Caco-2 (cell line): ENCODE measurements around the gene BBX. TPM values are rescaled to one million over a fixed set of nuclear protein-coding genes. Genes with fewer than 3 reads are reported as not detected.
A peak's percentile ranks its signal among the peaks of the same experiment; 100 is the strongest.
"Not testable (repeated sequence)": the region's sequence is repeated elsewhere in the genome, so short reads cannot be mapped to it uniquely, and the experiment has no call there.

Experiments
- BruUV-seq: library from RNA; stranded (reverse); fragments of 400-500 nt; replicated peaks from 2 replicates; lab custom pipeline; 2021; lab: Mats Ljungman, UMichigan
- CTCF ChIA-PET: fragments of 300-600 bp; sonication (Branson Sonifier 250); formaldehyde crosslinking; loops from one replicate; lab custom pipeline; 2022; ENCODE audit warnings: antibody characterized with exemption; lab: Charles Lee
- POLR2A ChIA-PET: fragments of 300-600 bp; sonication (Branson Sonifier 250); formaldehyde crosslinking; loops from one replicate; lab custom pipeline; 2022; ENCODE audit warnings: antibody characterized with exemption; lab: Charles Lee
- DNase-seq, 2 experiments: peaks; one replicate each; pipeline versions ENCODE4 v3.0.0 to v3.0.0-alpha.2; 2020 to 2022
- H3K27me3 ChIP-seq: replicated peaks from 2 replicates; pipeline ENCODE4 v1.6.0; 2011; ENCODE audit warnings: low read length; ENCODE audit not compliant: control insufficient read depth, insufficient read depth
- H3K36me3 ChIP-seq: 2 replicates; pipeline ENCODE4 v1.5.1; 2011; ENCODE audit warnings: low read length; ENCODE audit not compliant: control insufficient read depth, insufficient read depth
- H3K4me1 ChIP-seq: fragments of 250-450 bp; sonication (Bioruptor Pico); 2 replicates; pipeline ENCODE4 v1.5.1; 2020; ENCODE audit warnings: mild to moderate bottlenecking
- H3K4me3 ChIP-seq: 2 replicates; pipeline ENCODE4 v1.5.1; 2011; ENCODE audit warnings: low read depth, mild to moderate bottlenecking, control low read depth, low read length
- H3K9me3 ChIP-seq: fragments of 250-450 bp; sonication (Bioruptor Pico); 2 replicates; pipeline ENCODE4 v1.5.1; 2020; ENCODE audit warnings: mild to moderate bottlenecking, moderate library complexity
- H3K27ac Mint-ChIP-seq: one replicate; pipeline ENCODE4 v1.8.0; 2022; ENCODE audit warnings: mixed read lengths; ENCODE audit not compliant: unreplicated experiment
- H3K27me3 Mint-ChIP-seq: one replicate; pipeline ENCODE4 v1.8.0; 2022; ENCODE audit warnings: mixed read lengths; ENCODE audit not compliant: insufficient read depth, unreplicated experiment
- H3K36me3 Mint-ChIP-seq: one replicate; pipeline ENCODE4 v1.8.0; 2022; ENCODE audit warnings: mild to moderate bottlenecking, mixed read lengths; ENCODE audit not compliant: insufficient read depth, unreplicated experiment
- H3K4me1 Mint-ChIP-seq: one replicate; pipeline ENCODE4 v1.8.0; 2022; ENCODE audit warnings: low read depth, mixed read lengths; ENCODE audit not compliant: unreplicated experiment
- H3K4me3 Mint-ChIP-seq: one replicate; pipeline ENCODE4 v1.8.0; 2022; ENCODE audit warnings: mild to moderate bottlenecking, moderate library complexity, mixed read lengths; ENCODE audit not compliant: unreplicated experiment
- H3K9me3 Mint-ChIP-seq: one replicate; pipeline ENCODE4 v1.8.0; 2022; ENCODE audit warnings: mixed read lengths; ENCODE audit not compliant: unreplicated experiment
- intact Hi-C: fragments of 100-400 bp; cut with micrococcal nuclease; formaldehyde crosslinking; loops from one replicate; pipeline ENCODE4 v1.10.0; 2022; ENCODE audit not compliant: unreplicated experiment
- total RNA-seq: library from RNA; stranded (reverse); gene quantifications from 2 replicates; pipeline ENCODE4 v1.2.3, GENCODE V29; 2022
- TF ChIP-seq, protein P1 (sequence below), 2 experiments: fragments of 200-600 bp in 1 of 2; IDR thresholded peaks; 1 replicate in 1 of 2; 2 replicates in 1 of 2; pipeline versions ENCODE4 v1.5.1 to v1.8.0; 2011 to 2022; ENCODE audit warnings: antibody characterized with exemption in 1 of 2, control low read depth in 1 of 2, inconsistent platforms in 1 of 2, low read depth in 1 of 2, low read length in 1 of 2, mild to moderate bottlenecking in 1 of 2, moderate library complexity in 1 of 2; ENCODE audit not compliant: insufficient read depth in 1 of 2, severe bottlenecking in 1 of 2, unreplicated experiment in 1 of 2

The BBX gene
- total RNA-seq, 1 experiment from 2014 or later: 2.6 TPM

- H3K27ac Mint-ChIP-seq, intact Hi-C loops, H3K27me3 ChIP-seq, H3K36me3 ChIP-seq, POLR2A ChIA-PET, H3K4me3 Mint-ChIP-seq, H3K4me3 ChIP-seq, H3K36me3 Mint-ChIP-seq, H3K4me1 ChIP-seq, H3K4me1 Mint-ChIP-seq, BruUV-seq, DNase-seq, CTCF ChIA-PET, H3K9me3 Mint-ChIP-seq, H3K9me3 ChIP-seq: not testable (repeated sequence)
- H3K27me3 Mint-ChIP-seq: peaks cover 24% of the 10 kb centered on the region
Measured at GRCh38 chr3:107571492-107571891, 48.7 kb downstream of the BBX start.

GRCh38 chr3:107574650-107575049 lies 51.9 kb downstream of the BBX start:
- Mint-ChIP-seq H3K9me3 (no peaks in the 10 kb centered on the region), H3K27ac (no peak overlapping the region), H3K4me3 (no peak overlapping the region), H3K36me3 (no peaks in the 10 kb centered on the region), H3K27me3 (peaks cover 15% of the 10 kb centered on the region), H3K4me1 (no peaks in the 10 kb centered on the region)
- Histone ChIP-seq H3K9me3 (no peaks in the 10 kb centered on the region), H3K4me1 (no peaks in the 10 kb centered on the region), H3K27me3 (no peaks in the 10 kb centered on the region; the same call in 1 of the 2 replicates), H3K36me3 (no peaks in the 10 kb centered on the region), H3K4me3 (no peak overlapping the region)
- intact Hi-C loops: loop anchor here (1.0 to 2.0 kb wide), 4 partner anchors 48 to 353 kb away; no protein-coding TSS in a partner anchor
- ChIA-PET POLR2A (no interaction called here), CTCF (no interaction called here)
- BruUV-seq: no TSS peak
- DNase-seq: peak in 1 of 2 experiments; percentile 21
- TF ChIP-seq, protein P1, sequence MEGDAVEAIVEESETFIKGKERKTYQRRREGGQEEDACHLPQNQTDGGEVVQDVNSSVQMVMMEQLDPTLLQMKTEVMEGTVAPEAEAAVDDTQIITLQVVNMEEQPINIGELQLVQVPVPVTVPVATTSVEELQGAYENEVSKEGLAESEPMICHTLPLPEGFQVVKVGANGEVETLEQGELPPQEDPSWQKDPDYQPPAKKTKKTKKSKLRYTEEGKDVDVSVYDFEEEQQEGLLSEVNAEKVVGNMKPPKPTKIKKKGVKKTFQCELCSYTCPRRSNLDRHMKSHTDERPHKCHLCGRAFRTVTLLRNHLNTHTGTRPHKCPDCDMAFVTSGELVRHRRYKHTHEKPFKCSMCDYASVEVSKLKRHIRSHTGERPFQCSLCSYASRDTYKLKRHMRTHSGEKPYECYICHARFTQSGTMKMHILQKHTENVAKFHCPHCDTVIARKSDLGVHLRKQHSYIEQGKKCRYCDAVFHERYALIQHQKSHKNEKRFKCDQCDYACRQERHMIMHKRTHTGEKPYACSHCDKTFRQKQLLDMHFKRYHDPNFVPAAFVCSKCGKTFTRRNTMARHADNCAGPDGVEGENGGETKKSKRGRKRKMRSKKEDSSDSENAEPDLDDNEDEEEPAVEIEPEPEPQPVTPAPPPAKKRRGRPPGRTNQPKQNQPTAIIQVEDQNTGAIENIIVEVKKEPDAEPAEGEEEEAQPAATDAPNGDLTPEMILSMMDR (IDR thresholded peaks at IDR 0.05; ENCODE audit: insufficient read depth in 1 of 2, low read depth in 1 of 2, low read length in 1 of 2, severe bottlenecking in 1 of 2, unreplicated experiment in 1 of 2): peak; percentile 33 to 36

DNA sequence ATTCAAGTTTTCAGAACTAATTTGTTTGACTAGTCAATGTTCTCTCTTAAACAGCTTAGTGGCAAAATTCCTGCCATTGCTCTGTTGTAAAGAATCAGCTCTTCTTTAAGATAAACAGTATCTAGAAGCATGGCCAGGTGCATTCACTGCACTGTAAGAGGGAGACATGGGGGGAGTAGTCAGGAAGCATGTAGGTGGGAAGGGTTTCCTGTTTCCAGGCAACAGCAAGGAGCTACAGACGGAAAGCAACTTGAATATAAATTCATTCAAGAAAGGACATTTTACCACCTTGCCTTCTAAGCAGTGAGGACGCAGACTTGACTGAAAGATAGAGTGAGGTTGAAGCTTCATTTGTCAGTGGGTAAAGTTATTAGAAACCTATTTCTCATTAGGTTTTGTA lies 55.3 kb downstream of the BBX start:
- ChIA-PET POLR2A (no interaction called here), CTCF (no interaction called here)
- BruUV-seq: no TSS peak
- Histone ChIP-seq H3K9me3 (no peaks in the 10 kb centered on the region), H3K4me1 (no peaks in the 10 kb centered on the region), H3K4me3 (no peak overlapping the region), H3K27me3 (no peaks in the 10 kb centered on the region), H3K36me3 (no peaks in the 10 kb centered on the region)
- Mint-ChIP-seq H3K4me1 (no peaks in the 10 kb centered on the region), H3K36me3 (no peaks in the 10 kb centered on the region), H3K27me3 (peaks cover 5% of the 10 kb centered on the region), H3K4me3 (no peak overlapping the region), H3K9me3 (no peaks in the 10 kb centered on the region), H3K27ac (no peak overlapping the region)
- intact Hi-C loops: no loop called here
- TF ChIP-seq, protein P1 (IDR thresholded peaks at IDR 0.05; ENCODE audit: insufficient read depth in 1 of 2, low read depth in 1 of 2, low read length in 1 of 2, severe bottlenecking in 1 of 2, unreplicated experiment in 1 of 2): no peak
- no peak for DNase-seq

GRCh38 chr3:107578523-107578922 lies 55.8 kb downstream of the BBX start:
- intact Hi-C loops: no loop called here
- Mint-ChIP-seq H3K27ac (no peak overlapping the region), H3K27me3 (peaks cover 5% of the 10 kb centered on the region), H3K4me3 (no peak overlapping the region), H3K9me3 (no peaks in the 10 kb centered on the region), H3K36me3 (no peaks in the 10 kb centered on the region), H3K4me1 (no peaks in the 10 kb centered on the region)
- Histone ChIP-seq H3K36me3 (no peaks in the 10 kb centered on the region), H3K4me1 (no peaks in the 10 kb centered on the region), H3K4me3 (no peak overlapping the region), H3K9me3 (no peaks in the 10 kb centered on the region), H3K27me3 (no peaks in the 10 kb centered on the region)
- CTCF ChIA-PET: no interaction called here
- DNase-seq: no peak
- BruUV-seq: no TSS peak
- POLR2A ChIA-PET: no interaction called here
- TF ChIP-seq, protein P1 (IDR thresholded peaks at IDR 0.05; ENCODE audit: insufficient read depth in 1 of 2, low read depth in 1 of 2, low read length in 1 of 2, severe bottlenecking in 1 of 2, unreplicated experiment in 1 of 2): no peak
